Measurements from ENCODE around the gene ADCY4.
A peak's percentile ranks its signal among the peaks of the same experiment; 100 is the strongest.
"Not testable (repeated sequence)": the region's sequence is repeated elsewhere in the genome, so short reads cannot be mapped to it uniquely, and the experiment has no call there.

The ADCY4 gene

DNA sequence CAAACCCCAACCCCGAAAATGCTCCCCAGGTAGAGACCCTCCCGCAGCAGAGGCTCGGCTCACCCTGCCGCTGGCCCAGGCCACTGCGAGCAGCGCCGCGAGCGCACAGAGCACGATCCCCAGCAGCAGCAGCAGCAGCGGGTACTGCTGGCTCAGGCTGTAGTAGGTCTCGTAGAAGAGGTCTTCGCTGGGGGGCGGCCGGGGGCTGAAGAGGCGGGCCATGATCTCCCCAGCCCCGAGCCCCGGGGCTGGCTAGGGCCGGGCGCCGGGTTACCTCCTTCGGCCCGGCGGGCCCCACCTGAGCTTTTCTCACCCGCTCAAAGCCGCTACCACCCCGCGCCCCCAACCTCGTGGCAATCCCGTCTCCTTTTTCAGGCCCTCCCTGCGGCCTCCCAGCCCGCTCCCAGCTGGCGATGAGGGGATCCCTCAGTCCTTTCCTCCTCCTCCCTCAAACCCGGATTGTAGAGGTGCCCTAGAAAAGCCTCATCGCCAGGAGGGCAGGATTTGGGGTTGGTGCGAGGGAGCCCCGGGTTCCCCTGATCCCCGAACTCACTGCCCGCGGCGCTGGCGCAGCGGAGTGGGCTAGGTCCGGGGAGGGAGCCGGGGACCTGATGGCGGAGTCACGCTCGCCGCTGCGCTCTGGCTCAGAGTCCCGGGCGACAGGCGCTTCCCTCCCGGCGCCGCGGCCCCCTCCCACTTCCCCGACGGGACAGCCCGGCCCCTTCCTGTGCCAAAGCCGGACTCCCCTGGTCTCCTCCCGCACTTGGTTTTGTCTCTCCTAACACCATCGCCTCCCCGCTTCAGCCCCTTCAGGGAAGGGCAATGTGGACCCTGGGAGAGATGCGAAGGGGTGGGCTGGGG lies at the start of gene ADCY4:
ADCY4 (minus strand) TSS at position 641 of the 861 bp plus-strand sequence; CDS start at position 222, 419 bp downstream.
- DNase-seq = peak; percentile 21

DNA sequence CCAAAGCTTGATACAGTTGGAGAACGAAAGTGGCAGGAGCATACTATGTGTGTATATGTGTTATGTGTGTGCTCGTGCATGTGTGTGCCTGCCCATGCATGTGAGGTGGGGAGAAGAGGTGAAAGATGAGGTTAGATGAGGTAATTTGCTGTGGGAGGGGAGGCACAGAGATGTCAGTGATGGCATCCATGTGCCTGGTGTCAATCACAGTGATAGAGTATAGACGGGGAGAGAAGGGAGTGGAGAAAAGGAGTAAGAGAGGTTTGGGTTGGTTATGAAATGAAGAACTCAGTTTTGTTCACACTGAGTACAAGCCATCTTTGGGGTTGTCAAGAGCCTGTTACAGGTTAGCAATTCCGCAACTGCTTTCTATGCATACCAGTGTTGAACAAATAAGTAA lies 49.3 kb upstream of the ADCY4 start:
- no peak for DNase-seq

DNA sequence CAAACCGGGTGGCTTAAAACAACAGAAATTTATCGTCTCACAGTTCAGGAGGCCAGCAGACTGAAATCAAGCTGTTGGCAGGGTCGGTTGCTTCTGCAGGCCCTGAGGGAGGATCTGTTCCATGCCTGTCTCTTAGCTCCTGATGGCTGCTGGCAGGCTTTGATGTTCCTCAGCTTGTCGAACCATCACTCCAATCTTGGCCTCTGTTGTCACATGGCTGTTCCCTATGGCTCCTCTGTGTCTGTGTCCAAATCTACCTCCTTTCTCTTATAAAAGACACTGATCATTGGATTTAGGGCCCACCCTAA lies 47.1 kb upstream of the ADCY4 start:
- DNase-seq = no peak

GRCh38 chr14:24381363-24382063 lies 46.6 kb upstream of the ADCY4 start:
- no peak for DNase-seq

GRCh38 chr14:24379907-24380730 lies 45.2 kb upstream of the ADCY4 start:
- no peak for DNase-seq

GRCh38 chr14:24378981-24379906 lies 44.4 kb upstream of the ADCY4 start:
- DNase-seq = no peak

DNA sequence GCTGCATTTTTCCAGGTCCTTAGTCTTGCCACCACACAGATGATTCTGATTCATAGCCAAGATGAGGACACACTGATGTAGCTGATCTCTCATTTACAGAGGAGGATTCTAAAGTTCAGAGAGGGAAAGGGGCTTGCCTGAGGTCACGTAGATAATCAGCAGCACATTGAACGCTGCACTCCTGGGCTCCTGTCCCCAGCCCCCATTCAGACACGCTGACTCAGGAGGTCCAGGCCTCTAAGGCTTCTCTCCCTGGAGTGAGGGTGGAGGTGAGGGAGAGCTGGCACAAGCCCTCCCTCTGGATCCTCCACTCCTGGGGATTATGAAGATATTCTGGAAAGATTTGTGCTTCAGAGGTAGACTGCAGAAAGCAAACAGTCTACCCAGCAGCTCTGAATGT lies 43.5 kb upstream of the ADCY4 start:
- DNase-seq = no peak

DNA sequence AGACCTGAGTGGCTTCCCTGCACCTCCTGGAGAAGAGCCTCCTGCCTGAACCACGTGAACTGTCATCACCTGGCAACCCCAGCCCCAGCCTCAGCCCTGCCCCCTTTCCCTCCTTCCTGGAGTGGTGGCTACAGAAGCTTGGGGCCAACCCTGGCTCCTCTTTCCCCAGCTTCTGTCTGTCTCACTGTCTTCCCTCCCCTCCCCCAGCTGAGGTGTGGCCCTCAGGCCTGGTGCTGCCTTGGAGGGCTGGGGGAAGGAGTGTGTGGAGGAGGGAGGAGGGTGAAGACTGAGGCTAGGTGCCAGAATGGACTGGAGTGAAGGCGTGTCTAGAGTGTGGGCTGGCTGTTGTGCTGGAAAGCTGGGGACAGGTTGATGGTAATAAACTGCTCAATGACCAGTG lies 42.8 kb upstream of the ADCY4 start:
- no peak for DNase-seq

- no peak for DNase-seq
These were observed 42.3 kb upstream of the ADCY4 start for GRCh38 chr14:24377126-24377525.

DNA sequence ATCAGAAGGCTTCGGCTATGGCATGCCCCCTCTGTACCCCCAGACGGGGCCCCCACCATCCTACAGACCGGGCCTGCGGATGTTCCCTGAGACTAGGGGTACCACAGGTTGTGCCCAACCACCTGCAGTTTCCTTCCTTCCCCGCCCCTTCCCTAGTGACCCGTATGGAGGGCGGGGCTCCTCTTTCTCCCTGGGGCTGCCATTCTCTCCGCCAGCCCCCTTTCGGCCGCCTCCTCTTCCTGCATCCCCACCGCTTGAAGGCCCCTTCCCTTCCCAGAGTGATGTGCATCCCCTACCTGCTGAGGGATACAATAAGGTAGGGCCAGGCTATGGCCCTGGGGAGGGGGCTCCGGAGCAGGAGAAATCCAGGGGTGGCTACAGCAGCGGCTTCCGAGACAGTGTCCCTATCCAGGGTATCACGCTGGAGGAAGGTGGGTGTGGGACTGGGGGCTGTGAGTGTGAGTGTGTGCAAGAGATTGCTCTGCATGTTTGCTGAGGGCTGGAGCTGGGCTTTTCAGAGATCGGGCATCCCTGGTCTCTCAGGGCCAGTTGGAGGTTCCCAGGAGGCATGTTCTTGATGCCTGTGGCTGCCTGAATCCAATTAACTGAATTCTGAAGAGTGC lies 41.7 kb upstream of the ADCY4 start:
- no peak for DNase-seq

GRCh38 chr14:24372701-24373416 lies 38.0 kb upstream of the ADCY4 start:
- no peak for DNase-seq

DNA sequence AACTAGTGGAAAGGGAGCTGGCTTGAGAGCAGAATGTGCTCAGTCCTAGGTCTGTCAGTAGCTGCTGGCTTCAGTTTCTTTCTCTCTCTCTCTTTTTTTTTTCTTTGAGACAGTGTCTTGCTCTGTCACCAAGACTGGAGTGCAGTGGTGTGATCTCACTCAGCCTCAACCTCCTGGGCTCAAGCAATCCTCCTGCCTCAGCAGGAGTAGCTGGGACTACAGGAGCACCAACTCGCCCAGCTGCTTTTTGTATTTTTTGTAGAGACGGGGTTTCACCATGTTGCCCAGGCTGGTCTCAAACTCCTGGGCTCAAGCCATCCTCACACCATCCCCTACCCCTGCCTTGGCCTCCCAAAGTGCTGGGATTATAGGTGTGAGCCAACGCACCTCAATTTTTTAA lies 36.7 kb upstream of the ADCY4 start:
- not testable (repeated sequence) for DNase-seq

GRCh38 chr14:24370748-24371147 lies 35.9 kb upstream of the ADCY4 start:
- DNase-seq = no peak

DNA sequence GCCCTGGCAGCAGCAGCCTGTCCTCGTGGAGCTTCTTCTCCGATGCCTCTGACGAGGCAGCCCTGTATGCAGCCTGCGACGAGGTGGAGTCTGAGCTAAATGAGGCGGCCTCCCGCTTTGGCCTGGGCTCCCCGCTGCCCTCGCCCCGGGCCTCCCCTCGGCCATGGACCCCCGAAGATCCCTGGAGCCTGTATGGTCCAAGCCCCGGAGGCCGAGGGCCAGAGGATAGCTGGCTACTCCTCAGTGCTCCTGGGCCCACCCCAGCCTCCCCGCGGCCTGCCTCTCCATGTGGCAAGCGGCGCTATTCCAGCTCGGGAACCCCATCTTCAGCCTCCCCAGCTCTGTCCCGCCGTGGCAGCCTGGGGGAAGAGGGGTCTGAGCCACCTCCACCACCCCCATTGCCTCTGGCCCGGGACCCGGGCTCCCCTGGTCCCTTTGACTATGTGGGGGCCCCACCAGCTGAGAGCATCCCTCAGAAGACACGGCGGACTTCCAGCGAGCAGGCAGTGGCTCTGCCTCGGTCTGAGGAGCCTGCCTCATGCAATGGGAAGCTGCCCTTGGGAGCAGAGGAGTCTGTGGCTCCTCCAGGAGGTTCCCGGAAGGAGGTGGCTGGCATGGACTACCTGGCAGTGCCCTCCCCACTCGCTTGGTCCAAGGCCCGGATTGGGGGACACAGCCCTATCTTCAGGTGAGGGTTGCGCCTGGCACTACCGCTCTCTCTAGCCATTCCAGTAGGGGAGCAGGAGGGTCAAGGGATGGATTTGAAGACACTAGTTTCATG lies 35.2 kb upstream of the ADCY4 start:
- DNase-seq = no peak

- no peak for DNase-seq
These were observed 34.6 kb upstream of the ADCY4 start for GRCh38 chr14:24369463-24369862.

DNA sequence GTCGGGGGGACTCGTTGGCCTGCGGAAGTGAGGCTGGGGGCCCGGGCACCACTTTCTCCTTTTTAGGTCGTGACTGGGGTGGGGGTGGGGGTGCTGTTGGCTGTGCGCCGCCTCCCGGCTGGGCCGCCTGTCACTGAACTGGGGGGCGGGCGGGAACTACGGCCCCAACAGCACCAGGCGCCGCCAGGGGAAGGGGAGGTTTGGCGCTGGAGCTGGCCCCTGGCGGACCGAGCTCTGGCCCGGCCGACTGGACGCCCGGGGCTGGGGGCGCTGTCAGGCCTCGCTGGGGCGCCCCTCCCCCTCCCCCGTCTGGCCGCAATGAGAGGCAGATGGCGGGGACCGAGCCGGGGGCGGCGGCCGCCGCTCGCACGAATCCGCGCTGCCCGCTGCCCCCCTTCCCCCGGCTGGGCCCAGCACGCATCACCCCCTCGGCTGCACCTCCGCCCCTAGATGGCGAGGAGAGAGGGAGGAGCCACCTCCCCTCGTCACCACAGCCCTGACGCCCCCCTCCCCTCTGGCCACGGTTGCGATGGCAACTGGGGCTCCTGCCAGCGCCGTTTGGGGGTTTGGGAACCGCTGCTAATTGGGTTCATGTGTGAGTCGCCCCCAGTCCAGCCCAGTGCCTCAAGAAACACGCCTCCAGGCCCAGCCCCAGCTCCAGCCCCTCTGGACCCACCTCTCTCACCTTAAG lies 33.8 kb upstream of the ADCY4 start:
- DNase-seq = peak; percentile 29

DNA sequence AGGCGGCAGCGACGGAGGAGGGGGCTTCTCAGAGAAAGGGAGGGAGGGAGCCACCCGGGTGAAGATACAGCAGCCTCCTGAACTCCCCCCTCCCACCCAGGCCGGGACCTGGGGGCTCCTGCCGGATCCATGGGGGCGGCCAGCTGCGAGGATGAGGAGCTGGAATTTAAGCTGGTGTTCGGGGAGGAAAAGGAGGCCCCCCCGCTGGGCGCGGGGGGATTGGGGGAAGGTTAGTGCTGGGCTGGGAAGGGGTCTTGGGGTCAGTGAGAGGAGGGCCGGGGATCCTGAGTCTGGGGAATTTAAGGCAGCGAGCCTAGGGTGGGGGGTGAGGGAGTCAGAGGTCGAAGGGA lies 33.3 kb upstream of the ADCY4 start:
- DNase-seq = no peak

GRCh38 chr14:24367514-24368211 lies 32.8 kb upstream of the ADCY4 start, which contains the start of gene NFATC4:
TSS of gene NFATC4 (plus strand) at chr14:24368184. CDS start at chr14:24368341, 157 bp downstream.
- DNase-seq = peak; percentile 10
